ENCODE results near the gene KIF25.
"Not testable (repeated sequence)": the region's sequence is repeated elsewhere in the genome, so short reads cannot be mapped to it uniquely, and the experiment has no call there.

KIF25 gene

DNA sequence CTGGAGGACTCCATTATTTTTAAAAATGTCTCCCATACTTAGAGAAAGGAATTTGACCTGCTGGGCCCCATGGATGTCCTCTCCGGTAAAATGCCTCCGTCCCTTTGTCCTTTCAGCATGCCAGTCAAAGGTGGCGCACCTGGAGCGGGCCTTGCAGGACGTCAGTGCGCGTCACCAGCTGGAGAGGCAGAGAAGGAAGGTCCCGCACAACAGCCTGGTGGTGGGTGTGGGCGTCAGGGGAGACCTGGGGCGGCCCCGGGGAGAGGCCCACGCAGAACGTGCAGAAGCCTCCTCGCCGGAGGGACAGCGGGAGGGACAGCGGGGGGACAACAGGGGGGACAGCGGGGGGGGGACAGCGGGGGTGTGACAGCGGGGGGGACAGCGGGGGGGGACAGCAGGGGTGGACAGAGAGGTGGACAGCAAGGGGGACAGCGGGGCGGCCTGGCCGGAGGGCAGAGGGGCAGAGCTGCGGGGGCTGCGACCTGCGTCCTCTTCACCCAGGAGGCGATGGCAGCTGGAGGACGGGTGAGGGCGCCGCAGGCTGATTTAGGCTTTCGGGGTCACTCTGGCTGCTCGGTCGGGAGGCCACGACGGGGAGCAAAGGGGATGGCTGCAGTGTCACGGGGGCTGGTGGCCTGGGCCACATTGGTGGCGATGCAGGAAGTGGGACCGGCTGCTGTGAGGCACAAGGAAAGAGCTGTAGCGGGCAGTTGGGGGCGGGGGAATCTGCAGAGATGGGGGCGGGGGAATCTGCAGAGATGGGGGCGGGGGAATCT, 859 bp upstream of the KIF25 start:
- DNase-seq, result no peak

GRCh38 chr6:167998215-167998614, 744 bp downstream of the KIF25 start:
- DNase-seq, result no peak

DNA sequence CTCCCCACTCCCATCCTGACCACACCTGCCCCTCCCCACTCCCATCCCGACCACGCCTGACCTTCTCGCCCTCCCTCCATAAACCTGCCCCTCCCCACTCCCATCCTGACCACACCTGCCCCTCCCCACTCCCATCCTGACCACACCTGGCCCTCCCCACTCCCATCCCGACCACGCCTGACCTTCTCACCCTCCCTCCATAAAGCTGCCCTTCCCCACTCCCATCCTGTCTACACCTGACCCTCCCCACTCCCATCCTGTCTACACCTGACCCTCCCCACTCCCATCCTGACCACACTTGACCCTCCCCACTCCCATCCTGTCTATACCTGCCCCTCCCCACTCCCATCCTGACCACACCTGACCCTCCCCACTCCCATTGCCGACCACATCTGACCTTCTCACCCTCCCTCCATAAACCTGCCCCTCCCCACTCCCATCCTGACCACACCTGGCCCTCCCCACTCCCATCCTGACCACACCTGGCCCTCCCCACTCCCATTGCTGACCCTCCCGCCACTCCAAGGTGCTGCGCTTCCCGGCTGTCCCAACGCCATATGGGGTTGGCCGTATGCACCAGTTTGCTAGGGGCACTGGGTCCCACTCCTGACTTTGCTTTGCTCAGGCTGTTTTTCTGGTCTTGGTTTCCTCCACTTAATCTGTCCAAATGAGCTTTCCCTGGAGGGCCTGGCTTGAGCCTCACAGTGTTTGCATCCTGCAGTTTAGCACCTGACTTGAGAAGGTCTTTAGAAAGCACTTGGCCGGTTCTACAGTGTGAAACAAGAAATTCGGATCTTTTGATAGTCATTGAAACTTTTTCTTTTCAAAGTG, 2.9 kb downstream of the KIF25 start:
- DNase-seq, result no peak

DNA sequence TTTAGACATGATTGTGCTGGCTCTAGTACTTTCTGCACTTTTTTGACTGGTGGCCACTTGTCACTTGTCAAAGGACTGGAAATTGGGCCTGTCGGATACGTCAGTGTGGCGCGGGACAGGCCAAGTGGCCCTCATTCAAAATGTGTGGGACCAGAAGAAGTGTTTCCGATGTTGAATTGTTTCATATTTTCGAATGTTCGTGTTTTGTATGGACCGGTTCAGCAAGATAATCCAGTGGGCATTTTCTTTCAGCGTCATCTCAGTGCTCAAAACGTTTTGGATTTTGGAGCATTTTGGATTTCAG, 3.5 kb downstream of the KIF25 start:
- DNase-seq, result no peak

- DNase-seq, result not testable (repeated sequence)
Observed at GRCh38 chr6:168001514-168001913, 4.0 kb downstream of the KIF25 start.

DNA sequence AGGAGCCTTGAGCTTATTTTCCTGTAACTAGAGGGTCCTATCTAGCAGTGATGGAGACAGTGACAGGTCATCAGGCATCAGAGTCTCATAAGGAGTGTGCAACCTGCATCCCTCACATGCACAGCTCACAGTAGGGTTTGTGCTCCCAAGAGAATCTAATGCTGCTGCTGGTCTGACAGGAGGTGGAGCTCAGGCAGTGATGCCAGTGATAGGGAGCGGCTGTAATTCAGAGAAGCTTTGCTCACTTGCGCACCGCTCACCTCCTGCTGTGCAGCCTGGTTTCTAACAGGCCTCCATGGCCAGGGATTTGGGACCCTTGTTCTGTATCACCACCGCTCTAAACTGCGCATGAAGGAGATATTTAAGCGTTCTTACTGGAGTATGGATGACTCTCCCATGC, 5.3 kb downstream of the KIF25 start:
- no peak for DNase-seq

GRCh38 chr6:168004023-168004422, 6.6 kb downstream of the KIF25 start:
- no peak for DNase-seq

DNA sequence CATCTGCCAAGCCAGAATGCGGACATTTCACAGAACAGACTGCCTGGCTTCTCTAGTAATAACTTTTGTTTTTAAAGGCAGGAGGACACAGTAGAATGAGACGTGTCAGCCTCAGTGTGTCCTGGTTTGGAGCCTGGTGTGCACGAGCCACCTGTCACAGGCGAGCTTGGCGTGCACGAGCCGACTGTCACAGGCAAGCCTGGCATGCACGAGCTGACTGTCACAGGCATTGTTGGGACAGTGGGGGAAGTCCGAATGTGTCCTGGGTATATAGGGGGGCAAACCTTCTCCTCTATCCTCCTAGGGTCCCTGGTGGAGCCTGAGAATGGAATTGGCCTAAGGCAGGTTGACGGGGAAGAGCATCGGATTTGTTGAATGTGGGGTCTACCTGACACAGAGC, 7.5 kb downstream of the KIF25 start:
- no peak for DNase-seq

- no peak for DNase-seq
Observed at GRCh38 chr6:168005796-168006195, 8.3 kb downstream of the KIF25 start.

- DNase-seq, result no peak
Observed at GRCh38 chr6:168007592-168008338, 10.3 kb downstream of the KIF25 start.

- no peak for DNase-seq
Observed at GRCh38 chr6:168009331-168009730, 11.9 kb downstream of the KIF25 start.

- no peak for DNase-seq
Observed at GRCh38 chr6:168011291-168011690, 13.8 kb downstream of the KIF25 start.

DNA sequence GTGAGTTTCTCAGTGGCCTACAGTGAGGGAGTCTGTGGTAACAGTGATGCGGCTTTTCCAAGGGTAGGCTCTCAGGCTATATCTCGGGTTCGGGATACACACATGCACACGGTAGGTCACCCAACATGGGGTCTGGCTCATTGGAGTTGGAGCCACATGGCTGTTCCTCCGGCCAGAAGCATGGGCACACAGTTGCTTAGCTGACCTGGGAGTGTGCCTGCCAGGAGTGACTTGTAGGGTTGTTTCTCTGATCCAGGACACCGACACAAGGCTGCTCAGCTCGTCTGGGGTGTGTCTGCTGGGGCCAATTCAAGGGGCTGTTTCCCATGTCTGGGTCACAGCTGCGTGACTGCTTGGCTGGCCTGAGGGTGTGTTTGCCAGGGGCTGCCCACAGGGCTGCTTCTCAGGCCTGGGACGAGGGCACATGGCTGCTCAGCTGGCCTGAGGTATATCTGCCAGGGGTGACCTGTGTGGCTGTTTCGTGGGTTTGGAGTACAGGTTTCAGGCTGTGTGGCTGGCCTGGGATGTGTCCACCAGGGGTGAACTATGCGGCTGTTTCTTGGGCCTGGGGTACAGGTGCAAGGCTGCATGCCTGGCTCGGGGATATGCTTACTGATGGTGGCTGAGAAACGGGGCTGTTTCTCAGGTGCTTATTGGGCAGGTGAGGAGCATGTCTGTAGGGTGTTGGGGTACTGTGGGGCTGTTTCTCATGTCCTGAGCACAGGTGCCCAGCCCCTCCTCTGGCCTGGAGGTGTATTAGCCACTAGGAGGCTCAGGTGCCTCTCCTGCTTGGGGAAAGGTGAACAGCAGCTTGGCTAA, 15.2 kb downstream of the KIF25 start:
- no peak for DNase-seq

DNA sequence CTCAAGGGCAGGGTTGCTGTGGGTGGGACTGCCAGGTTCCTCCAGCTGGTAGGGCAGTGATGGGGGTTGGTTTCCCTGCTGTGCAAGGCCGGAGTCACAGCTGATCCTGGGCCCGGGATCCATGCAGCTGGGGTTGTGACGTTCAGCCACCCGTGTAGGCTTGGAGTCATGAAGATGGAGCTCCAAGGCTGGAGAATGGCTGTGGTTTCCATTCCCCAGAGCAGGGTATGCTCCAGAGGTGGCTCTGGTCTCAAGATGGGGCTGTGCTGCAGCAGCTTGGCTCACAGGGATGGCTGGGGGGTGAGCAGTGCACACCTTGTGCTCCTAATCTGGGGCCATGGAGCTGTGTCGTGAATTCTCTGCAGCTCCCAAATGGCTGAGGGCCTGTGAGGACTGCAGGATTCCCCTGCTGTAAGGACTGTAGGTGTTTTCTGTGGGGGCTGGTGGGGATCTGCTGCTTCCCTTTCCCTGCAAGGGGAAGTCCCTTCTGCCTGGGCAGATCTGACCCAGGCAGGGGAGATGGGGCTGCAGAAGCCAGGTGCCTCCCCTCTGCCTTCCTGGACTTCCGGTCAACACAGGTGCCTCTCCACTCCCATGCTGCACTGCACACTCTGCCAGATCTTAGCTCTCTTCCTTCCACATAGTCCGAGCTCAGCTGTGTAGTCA, 15.9 kb downstream of the KIF25 start:
- no peak for DNase-seq

DNA sequence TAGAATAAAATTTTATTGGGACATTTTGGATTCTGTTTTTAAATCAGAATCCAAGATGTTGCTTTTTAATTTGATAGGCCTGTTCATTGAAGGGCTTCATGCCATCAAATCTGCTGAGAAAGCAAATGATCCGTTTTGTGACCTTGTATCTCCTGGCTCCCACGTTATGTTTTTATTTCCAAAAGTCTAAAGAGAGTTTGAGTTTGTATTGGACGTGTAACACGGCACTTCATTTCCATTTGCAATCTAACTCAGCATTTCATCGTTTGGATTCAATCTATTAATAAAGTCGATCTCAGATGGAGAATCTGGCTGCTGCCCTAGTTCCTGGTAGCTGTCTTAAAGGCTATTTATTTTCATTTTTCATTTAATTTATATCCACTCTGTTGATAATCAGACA, 17.0 kb downstream of the KIF25 start:
- no peak for DNase-seq

DNA sequence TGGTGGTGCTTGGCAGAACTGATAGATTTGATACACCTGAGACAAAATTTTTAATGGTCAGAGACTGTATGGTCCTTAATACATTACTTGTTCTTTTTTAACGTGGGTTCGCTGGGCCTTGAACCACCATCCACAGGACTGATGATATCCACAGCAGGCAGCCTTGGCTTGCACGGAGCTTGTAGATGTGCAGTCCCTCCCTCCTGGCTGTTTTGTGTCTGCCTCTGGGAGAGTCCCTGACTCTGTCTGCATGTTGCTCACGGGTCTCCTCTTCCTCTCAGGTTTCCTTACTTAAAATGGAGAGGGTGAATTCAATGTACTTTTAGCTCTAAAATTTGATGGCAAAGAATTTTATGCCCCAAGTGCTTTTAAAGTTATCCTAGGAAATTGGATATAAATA, 17.5 kb downstream of the KIF25 start:
- no peak for DNase-seq

- no peak for DNase-seq
Observed at GRCh38 chr6:168015482-168016175, 18.2 kb downstream of the KIF25 start.

DNA sequence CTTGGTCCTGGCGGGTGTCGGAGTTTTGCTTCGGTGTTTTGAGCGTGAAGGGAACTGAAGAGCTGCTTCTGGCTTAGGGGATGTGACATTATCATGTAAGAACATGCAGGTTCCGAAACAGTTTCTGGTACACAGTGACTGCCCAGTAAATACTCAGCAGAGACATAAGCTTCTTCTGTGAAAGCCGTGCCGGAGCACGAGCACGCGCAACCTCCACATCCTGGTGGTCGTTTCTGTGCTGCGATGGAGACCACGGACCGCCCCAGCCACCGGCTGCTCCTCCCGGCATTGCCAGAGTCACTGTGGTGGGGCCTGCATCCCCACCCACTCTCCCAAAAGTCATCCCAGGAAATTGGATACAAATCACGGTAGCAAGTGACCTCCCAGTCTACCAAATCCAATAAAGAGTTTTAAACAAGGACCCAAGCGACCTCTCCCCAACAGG, 18.7 kb downstream of the KIF25 start:
- no peak for DNase-seq

DNA sequence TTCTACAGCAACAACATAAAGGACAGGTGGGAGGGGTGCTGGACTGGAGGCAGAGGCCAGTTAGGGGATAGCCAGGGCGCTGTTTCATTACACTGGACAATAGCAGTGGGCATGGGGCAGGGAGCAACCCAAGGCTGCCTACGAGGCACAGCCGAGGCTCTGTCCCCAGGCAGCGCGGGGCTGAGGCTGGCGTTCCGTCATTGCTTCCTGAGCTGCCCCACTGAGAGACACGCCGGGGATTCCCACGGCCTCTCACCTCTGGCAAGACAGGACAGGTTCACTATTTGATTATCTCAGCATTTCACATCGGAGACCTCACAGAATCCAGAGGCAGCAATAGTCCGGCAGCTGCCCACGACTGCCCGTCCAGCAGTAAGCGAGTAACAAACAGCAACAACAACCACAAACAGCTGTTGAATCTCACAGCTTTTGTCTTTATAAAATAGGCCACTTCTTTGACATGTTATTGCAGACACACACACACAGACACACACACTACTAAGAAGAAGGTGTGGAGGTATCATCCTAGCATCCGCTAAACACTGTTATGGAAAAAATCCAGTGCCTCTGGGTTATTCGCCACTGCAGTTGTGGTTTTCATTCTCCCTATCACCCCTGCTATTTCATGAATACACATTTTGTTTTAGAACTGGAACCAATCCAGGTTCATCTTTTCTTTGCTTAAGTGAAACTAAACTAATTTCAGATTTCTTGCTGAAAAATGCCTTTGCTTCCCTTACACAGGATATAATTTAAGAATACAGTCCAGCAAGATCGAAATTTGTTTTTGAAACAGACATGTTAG, 19.5 kb downstream of the KIF25 start:
- DNase-seq, result no peak

GRCh38 chr6:168017629-168018028, 20.2 kb downstream of the KIF25 start:
- no peak for DNase-seq

GRCh38 chr6:168018664-168019063, 21.2 kb downstream of the KIF25 start:
- DNase-seq, result no peak
